ENCODE data around the gene EXT2. TPM values are rescaled to one million over a fixed set of nuclear protein-coding genes. Genes with fewer than 3 reads are reported as not detected.

Gene EXT2
- total and polyA plus RNA-seq, 2 of the 13 experiments (the other 11 are each of a cell fraction or from before 2014, with no cell fraction given), result 61.5 to 68.7 TPM

DNA sequence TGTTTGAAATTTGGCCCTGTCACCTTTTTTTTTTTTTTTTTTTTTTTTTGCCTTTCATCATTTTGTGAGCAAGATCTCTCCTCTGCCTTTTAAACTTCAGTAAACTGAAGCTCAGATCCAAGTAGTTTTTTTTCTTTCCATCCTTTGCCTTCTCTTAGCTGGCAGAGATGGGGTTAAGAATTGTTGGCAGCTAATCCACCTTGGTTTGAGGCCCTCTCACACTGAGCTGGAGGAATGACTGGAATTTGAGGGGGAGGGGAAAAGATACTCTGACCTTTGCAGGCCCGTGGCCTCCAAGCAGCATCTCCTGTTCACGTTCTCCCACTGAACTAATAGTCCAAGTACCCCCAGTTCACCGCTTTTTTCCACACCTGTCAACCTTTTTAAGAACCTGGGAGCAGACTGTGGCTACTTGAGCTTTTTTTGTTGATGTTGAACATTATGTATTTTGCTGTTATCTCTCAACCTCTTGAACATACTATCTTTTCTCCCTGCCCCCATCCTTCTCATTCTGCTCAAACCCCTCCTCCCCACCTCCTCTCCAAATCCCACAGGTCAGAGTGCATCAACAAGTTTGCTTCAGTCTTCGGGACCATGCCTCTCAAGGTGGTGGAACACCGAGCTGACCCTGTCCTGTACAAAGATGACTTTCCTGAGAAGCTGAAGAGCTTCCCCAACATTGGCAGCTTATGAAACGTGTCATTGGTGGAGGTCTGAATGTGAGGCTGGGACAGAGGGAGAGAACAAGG is 148.3 kb downstream of the EXT2 start (continued):
- TF ChIP-seq SAP130 (CRISPR knock-in tag; IDR thresholded peaks at IDR 0.05; ENCODE audit: low read depth) (peak; percentile 57), POLR2AphosphoS5 (IDR thresholded peaks at IDR 0.05; ENCODE audit: low read depth, low read length) (no peak), RBAK (CRISPR knock-in tag; IDR thresholded peaks at IDR 0.05) (no peak), ZNF788 (CRISPR knock-in tag; IDR thresholded peaks at IDR 0.05; ENCODE audit: borderline replicate concordance) (peak; percentile 65; the same call in 1 of the 2 replicates), NR2C2 (CRISPR knock-in tag; IDR thresholded peaks at IDR 0.05; ENCODE audit: borderline replicate concordance) (peak; percentile 51; the same call in 1 of the 2 replicates), ZNF343 (CRISPR knock-in tag; IDR thresholded peaks at IDR 0.05) (no peak), ZFY (CRISPR knock-in tag; IDR thresholded peaks at IDR 0.05) (peak; percentile 49; the same call in 1 of the 2 replicates), ZNF460 (CRISPR knock-in tag; IDR thresholded peaks at IDR 0.05; ENCODE audit: borderline replicate concordance) (no peak), ZNF24 (IDR thresholded peaks at IDR 0.05) (0 out of 2 replicates have a peak, but pooled peaks have one; percentile 24), FOXA1 (IDR thresholded peaks at IDR 0.05) (no peak), FOXA1 (CRISPR knock-in tag; IDR thresholded peaks at IDR 0.05) (no peak)
- TF ChIP-seq, protein P1, sequence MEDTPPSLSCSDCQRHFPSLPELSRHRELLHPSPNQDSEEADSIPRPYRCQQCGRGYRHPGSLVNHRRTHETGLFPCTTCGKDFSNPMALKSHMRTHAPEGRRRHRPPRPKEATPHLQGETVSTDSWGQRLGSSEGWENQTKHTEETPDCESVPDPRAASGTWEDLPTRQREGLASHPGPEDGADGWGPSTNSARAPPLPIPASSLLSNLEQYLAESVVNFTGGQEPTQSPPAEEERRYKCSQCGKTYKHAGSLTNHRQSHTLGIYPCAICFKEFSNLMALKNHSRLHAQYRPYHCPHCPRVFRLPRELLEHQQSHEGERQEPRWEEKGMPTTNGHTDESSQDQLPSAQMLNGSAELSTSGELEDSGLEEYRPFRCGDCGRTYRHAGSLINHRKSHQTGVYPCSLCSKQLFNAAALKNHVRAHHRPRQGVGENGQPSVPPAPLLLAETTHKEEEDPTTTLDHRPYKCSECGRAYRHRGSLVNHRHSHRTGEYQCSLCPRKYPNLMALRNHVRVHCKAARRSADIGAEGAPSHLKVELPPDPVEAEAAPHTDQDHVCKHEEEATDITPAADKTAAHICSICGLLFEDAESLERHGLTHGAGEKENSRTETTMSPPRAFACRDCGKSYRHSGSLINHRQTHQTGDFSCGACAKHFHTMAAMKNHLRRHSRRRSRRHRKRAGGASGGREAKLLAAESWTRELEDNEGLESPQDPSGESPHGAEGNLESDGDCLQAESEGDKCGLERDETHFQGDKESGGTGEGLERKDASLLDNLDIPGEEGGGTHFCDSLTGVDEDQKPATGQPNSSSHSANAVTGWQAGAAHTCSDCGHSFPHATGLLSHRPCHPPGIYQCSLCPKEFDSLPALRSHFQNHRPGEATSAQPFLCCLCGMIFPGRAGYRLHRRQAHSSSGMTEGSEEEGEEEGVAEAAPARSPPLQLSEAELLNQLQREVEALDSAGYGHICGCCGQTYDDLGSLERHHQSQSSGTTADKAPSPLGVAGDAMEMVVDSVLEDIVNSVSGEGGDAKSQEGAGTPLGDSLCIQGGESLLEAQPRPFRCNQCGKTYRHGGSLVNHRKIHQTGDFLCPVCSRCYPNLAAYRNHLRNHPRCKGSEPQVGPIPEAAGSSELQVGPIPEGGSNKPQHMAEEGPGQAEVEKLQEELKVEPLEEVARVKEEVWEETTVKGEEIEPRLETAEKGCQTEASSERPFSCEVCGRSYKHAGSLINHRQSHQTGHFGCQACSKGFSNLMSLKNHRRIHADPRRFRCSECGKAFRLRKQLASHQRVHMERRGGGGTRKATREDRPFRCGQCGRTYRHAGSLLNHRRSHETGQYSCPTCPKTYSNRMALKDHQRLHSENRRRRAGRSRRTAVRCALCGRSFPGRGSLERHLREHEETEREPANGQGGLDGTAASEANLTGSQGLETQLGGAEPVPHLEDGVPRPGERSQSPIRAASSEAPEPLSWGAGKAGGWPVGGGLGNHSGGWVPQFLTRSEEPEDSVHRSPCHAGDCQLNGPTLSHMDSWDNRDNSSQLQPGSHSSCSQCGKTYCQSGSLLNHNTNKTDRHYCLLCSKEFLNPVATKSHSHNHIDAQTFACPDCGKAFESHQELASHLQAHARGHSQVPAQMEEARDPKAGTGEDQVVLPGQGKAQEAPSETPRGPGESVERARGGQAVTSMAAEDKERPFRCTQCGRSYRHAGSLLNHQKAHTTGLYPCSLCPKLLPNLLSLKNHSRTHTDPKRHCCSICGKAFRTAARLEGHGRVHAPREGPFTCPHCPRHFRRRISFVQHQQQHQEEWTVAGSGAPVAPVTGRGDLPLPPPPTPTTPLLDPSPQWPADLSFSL (CRISPR knock-in tag; IDR thresholded peaks at IDR 0.05), result no peak
- TF ChIP-seq, protein P2, sequence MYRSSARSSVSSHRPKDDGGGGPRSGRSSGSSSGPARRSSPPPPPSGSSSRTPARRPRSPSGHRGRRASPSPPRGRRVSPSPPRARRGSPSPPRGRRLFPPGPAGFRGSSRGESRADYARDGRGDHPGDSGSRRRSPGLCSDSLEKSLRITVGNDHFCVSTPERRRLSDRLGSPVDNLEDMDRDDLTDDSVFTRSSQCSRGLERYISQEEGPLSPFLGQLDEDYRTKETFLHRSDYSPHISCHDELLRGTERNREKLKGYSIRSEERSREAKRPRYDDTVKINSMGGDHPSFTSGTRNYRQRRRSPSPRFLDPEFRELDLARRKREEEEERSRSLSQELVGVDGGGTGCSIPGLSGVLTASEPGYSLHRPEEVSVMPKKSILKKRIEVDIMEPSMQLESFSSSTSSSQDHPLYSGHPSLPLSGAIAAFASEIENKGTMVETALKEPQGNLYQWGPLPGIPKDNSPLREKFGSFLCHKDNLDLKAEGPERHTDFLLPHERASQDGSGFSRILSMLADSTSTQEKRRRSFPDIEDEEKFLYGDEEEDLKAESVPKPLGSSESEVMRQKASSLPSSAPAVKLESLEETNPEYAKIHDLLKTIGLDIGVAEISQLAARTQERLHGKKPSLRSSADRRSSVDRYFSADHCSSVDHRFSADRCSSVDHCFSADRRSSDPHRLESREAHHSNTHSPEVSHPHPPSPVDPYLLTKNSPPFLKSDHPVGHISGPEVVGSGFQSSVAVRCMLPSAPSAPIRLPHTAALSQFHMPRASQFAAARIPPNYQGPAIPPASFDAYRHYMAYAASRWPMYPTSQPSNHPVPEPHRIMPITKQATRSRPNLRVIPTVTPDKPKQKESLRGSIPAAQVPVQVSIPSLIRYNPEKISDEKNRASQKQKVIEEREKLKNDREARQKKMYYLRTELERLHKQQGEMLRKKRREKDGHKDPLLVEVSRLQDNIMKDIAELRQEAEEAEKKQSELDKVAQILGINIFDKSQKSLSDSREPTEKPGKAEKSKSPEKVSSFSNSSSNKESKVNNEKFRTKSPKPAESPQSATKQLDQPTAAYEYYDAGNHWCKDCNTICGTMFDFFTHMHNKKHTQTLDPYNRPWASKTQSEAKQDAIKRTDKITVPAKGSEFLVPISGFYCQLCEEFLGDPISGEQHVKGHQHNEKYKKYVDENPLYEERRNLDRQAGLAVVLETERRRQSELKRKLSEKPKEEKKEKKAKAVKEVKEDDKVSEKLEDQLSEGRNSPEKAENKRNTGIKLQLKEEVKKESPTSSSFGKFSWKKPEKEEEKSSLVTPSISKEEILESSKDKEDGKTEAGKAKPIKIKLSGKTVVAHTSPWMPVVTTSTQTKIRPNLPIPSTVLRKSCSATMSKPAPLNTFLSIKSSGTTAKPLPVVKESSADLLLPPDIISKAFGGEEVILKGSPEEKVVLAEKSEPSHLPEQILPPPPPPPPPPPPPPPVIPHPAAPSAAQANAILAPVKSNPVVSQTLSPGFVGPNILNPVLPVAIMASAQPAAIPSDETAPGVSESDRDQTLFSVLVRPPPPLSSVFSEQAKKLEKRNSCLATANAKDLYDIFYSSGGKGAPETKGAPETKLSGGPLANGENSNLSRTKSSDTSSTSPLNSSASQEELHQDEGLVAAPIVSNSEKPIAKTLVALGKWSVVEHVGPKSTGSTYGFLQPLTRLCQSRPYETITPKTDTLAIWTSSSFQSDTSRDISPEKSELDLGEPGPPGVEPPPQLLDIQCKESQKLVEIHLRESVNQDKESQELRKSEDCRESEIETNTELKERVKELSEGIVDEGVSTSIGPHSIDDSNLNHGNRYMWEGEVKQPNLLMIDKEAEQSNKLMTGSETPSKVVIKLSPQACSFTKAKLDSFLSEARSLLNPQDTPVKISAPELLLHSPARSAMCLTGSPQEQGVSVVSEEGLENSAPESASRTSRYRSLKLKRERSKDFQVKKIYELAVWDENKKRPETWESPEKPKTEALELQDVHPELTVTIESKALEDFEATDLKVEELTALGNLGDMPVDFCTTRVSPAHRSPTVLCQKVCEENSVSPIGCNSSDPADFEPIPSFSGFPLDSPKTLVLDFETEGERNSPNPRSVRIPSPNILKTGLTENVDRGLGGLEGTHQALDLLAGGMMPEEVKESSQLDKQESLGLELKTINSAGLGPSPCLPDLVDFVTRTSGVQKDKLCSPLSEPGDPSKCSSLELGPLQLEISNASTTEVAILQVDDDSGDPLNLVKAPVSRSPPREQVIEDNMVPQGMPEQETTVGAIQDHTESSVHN (CRISPR knock-in tag; IDR thresholded peaks at IDR 0.05), result no peak
